Left renal pelvis (tissue), 4 donors: ENCODE data around the gene PCBP3. TPM values are rescaled to one million over a fixed set of nuclear protein-coding genes. Genes with fewer than 3 reads are reported as not detected.

Experiments used
- DNase-seq, 4 donors: peaks; one replicate each; pipeline ENCODE4 v3.0.0-alpha.2; 2013; ENCODE audit warnings: low read depth in 4 of 4, low spot score in 3 of 4
- polyA plus RNA-seq, 4 donors: library from polyadenylated mRNA; unstranded; fragments of 120-200 nt; gene quantifications; one replicate each; pipeline ENCODE4 v1.2.1, GENCODE V29; 2013; ENCODE audit not compliant: insufficient read length in 4 of 4

PCBP3 gene
- polyA plus RNA-seq, 4 donors, result 1.3 to 2.2 (median 1.8) TPM

GRCh38 chr21:45982758-45983648, 339.5 kb downstream of the PCBP3 start:
- no peak for DNase-seq

GRCh38 chr21:45983649-45983965, 340.1 kb downstream of the PCBP3 start:
- no peak for DNase-seq

GRCh38 chr21:45983981-45984551, 340.5 kb downstream of the PCBP3 start:
- DNase-seq, result no peak

GRCh38 chr21:45984584-45985095, 341.1 kb downstream of the PCBP3 start:
- DNase-seq, result no peak

- DNase-seq, result no peak
Measured at GRCh38 chr21:45985471-45986315, 342.2 kb downstream of the PCBP3 start.

GRCh38 chr21:45986316-45987051, 343.0 kb downstream of the PCBP3 start:
- DNase-seq, result no peak

GRCh38 chr21:45987121-45987711, 343.7 kb downstream of the PCBP3 start:
- DNase-seq, result no peak

- DNase-seq, result no peak
Measured at GRCh38 chr21:45988366-45989347, 345.1 kb downstream of the PCBP3 start.

- DNase-seq, result no peak
Measured at GRCh38 chr21:45989355-45990048, 346.0 kb downstream of the PCBP3 start.

- DNase-seq, result no peak
Measured at GRCh38 chr21:45990049-45990711, 346.7 kb downstream of the PCBP3 start.

- DNase-seq, result no peak
Measured at GRCh38 chr21:45990741-45991605, 347.4 kb downstream of the PCBP3 start.

- DNase-seq, result no peak
Measured at GRCh38 chr21:45991606-45992300, 348.2 kb downstream of the PCBP3 start.
